Astrocyte of the spinal cord (primary cell): Measurements from ENCODE around the gene KRT36.
A peak's percentile ranks its signal among the peaks of the same experiment; 100 is the strongest.

Source experiments
- DNase-seq: peaks from one replicate; pipeline ENCODE4 v3.0.0; 2011; ENCODE audit warnings: low read depth, low spot score
- H3K4me3 ChIP-seq: 2 replicates; pipeline ENCODE4 v1.5.1; 2011; ENCODE audit warnings: low read depth, mild to moderate bottlenecking, low read length, moderate library complexity
- in situ Hi-C: cut with HindIII; loops from 2 replicates; pipeline ENCODE4 v1.10.0; 2017; ENCODE audit warnings: low sequenced_read_pairs
- TF ChIP-seq, protein P1 (sequence below): IDR thresholded peaks from 2 replicates; pipeline ENCODE4 v1.5.1; 2012; ENCODE audit warnings: low read depth, mild to moderate bottlenecking, low read length, inconsistent platforms

The KRT36 gene

DNA sequence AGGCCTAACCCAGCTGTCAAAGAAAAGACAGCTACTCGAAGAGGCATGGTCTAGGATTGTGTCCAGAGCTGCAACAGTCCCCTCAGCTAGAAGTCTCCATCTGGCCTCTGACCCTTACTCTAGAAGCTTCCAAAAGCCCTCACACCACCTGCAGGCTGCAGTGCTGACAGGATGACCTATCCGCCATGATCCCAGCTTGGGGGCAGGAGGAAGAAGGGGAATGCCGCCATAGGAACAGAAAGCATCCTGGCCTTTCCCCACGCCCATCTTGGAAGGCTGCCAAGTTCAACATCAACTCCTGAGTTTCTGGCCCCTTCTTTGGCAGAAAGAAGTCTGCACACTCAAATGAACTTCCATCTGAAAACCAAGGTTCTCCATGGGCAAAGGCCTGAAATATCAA, 3.1 kb upstream of the KRT36 start:
- TF ChIP-seq, protein P1, sequence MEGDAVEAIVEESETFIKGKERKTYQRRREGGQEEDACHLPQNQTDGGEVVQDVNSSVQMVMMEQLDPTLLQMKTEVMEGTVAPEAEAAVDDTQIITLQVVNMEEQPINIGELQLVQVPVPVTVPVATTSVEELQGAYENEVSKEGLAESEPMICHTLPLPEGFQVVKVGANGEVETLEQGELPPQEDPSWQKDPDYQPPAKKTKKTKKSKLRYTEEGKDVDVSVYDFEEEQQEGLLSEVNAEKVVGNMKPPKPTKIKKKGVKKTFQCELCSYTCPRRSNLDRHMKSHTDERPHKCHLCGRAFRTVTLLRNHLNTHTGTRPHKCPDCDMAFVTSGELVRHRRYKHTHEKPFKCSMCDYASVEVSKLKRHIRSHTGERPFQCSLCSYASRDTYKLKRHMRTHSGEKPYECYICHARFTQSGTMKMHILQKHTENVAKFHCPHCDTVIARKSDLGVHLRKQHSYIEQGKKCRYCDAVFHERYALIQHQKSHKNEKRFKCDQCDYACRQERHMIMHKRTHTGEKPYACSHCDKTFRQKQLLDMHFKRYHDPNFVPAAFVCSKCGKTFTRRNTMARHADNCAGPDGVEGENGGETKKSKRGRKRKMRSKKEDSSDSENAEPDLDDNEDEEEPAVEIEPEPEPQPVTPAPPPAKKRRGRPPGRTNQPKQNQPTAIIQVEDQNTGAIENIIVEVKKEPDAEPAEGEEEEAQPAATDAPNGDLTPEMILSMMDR = no peak
- peak; percentile 58 for DNase-seq
- no peak overlapping the region for H3K4me3 ChIP-seq
- in situ Hi-C loops = no loop called here

DNA sequence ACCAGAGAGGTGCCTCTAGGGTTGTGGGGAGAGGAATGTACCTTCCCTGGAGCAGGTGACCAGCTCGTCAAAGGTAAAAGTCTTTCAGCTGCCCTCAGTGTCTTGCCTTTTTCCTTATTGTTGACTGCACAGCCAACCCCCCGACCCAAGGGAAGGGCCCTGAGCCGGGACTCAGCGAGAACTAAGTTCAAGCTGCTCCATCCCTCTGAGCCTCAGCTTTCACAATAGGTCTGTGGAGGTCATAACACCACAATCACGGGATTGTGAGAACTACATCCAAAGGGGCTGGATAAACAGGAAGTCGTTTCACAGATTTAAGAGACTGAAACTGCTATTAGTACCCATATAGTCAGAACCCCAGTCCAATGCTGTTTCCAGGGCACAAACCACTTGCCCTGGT, 2.6 kb upstream of the KRT36 start:
- in situ Hi-C loops = no loop called here
- TF ChIP-seq, protein P1 = no peak
- no peak overlapping the region for H3K4me3 ChIP-seq
- peak; percentile 21 for DNase-seq

DNA sequence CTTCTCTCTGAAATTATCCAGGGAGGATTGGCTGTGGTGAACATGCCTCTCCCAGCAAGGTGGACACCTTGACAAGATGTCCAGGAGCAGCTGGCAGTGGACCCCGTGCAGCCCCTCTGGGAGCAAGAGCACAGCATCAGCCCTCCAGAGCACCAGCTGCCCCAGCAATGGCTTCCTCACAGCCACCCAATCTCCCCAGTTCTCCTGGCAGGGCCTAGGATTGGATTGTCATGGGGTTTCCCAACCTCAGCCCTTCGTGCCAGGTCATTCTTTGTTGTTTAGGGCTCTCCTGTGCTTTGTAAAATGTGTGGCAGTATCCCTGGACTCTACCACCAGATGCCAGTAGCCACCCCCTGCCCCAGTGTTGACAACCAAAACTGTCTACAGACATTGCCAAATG, 1.8 kb upstream of the KRT36 start:
- TF ChIP-seq, protein P1 = no peak
- H3K4me3 ChIP-seq = no peak overlapping the region
- in situ Hi-C loops = no loop called here
- no peak for DNase-seq

DNA sequence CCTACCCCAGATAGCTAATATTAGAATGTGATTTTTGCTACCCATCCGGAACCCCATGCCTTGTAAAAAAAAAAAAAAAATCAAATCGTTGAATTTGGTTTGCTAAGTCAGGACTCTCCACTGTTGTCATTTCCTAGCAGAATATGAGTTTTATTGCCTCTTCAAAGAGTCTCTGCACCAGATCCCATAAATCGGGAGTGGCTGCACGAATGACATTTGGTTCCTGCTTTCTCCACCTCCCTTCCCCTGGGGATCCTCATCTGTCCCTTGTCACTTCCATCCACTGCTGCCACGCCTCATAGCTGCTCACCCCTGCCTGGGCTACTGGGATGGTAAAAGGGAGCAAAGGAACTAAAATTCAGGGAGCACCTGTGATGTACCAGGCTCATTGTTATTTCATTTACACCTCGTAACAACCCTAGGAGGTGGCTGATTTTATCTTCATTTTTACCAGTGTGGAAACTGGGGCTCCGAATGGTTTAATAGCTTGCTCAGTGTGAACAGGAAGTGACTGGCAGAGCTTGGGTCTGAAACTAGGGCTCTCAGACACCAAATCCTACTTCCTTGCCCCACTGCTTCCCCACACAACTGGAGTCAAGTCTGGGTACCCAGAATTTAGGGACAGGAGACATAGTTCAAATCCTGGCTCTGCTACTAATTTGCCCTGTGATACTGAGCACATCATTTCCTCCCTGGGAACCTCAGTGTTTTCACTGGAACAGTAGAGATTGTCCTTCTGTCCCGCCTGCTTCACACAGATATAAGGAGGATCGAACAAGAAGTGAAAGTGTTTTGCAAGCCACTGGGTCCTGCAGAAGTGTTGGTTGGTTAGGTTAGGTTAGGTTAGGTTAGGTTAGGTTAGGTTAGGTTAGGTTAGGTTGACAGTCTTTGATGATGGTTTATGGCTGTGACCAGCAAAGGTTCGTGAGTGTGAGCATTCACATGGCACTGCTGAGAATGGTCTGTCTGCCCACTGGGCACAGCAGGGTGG, 585 bp upstream of the KRT36 start:
- TF ChIP-seq, protein P1 = no peak
- no peak for DNase-seq
- H3K4me3 ChIP-seq = no peak overlapping the region
- in situ Hi-C loops = no loop called here

DNA sequence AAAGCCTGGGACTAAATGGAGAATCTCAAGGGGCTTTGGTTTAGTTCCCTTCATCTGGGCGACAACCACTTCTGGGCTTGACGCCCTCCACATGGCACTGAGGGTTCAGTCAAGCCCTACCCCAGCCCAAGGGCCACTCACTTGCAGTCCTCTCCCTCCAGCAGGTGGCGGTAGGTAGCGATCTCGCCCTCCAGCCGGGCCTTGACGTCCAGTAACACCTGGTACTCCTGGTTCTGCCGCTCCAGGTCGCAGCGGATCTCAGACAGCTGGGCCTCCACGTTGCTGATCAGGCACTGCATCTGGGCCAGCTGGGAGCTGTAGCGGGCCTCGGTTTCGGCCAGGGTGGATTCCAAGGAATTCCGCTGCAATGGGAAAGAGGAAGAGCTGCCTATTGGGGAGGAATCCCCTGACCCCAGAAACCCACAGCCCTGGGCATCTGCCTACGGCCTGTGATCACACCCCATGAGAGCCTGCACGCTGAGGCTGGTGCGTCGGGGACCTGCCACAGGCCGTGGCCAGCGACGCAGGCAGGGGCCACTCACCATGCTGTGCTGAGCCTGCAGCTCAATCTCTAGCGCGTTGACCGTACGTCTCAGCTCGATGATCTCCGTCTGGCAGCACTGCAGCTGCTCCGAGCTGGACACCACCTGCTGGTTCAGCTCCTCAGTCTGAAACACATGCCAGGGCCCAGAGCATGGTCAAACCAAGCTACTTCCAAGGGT, 2.7 kb downstream of the KRT36 start:
- no peak for DNase-seq
- in situ Hi-C loops = no loop called here
- no peak overlapping the region for H3K4me3 ChIP-seq

DNA sequence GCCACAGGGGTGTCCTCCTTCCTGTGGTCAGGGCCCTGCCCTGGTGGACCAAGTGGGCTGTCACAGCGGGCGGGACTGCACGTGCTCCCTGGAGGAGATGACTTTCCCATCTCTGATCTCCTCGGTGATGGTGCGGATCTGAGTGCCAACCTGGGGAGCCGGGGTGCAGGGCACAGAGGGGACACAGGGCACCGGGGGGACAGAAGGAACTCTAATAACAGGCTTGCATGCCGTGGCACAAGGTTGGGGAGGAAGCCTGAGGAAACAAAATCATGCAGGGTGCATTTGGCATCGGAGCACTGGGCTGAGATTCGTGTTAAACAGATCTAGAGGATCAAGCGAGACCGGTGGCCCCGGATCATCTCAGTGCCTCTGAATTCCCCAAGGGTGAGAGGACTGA, 3.4 kb downstream of the KRT36 start:
- no peak for DNase-seq
- TF ChIP-seq, protein P1 = no peak
- in situ Hi-C loops = no loop called here
- H3K4me3 ChIP-seq = no peak overlapping the region

More for the DNA sequence above, 2.7 kb downstream of the KRT36 start:
- TF ChIP-seq, protein P1 = peak; percentile 52
